A549 (cell line): Measurements from ENCODE around the gene HEBP1.

Source experiments
- CHD2 ChIP-seq: fragments of 150-350 bp; IDR thresholded peaks from 2 replicates; pipeline ENCODE4 v1.6.1; 2014; ENCODE audit warnings: low read length; ENCODE audit not compliant: partially characterized antibody
- CHD4 ChIP-seq: fragments of 200-600 bp; sonication (generic); IDR thresholded peaks from 2 replicates; pipeline ENCODE4 v1.6.1; 2016; ENCODE audit warnings: antibody characterized with exemption, mild to moderate bottlenecking, borderline replicate concordance
- CTCF ChIP-seq: fragments of >200 bp; sonication (Bioruptor Twin); formaldehyde crosslinking; IDR thresholded peaks from 3 replicates; pipeline ENCODE4 v1.5.1; 2016
- HDAC2 ChIP-seq: fragments of 200-600 bp; sonication (generic); IDR thresholded peaks from 2 replicates; pipeline ENCODE4 v1.6.1; 2016
- KDM1A ChIP-seq: fragments of 200-600 bp; sonication (generic); IDR thresholded peaks from 2 replicates; pipeline ENCODE4 v1.6.1; 2016; ENCODE audit warnings: low read depth, mild to moderate bottlenecking
- MAZ ChIP-seq: fragments of 150-350 bp; IDR thresholded peaks from 2 replicates; pipeline ENCODE4 v1.6.1; 2014; ENCODE audit warnings: antibody characterized with exemption, low read depth, low read length, borderline replicate concordance
- POLR2A ChIP-seq: IDR thresholded peaks from 2 replicates; pipeline ENCODE4 v1.6.1; 2012; ENCODE audit warnings: mild to moderate bottlenecking, low read length
- RAD21 ChIP-seq, 2 experiments: fragments of >200 bp in 1 of 2; sonication (Bioruptor Twin) in 1 of 2; formaldehyde crosslinking in 1 of 2; IDR thresholded peaks in 1 of 2; conservative IDR thresholded peaks in 1 of 2; 2 replicates in 1 of 2; 3 replicates in 1 of 2; pipeline ENCODE4 v1.6.1; 2012 to 2018; ENCODE audit warnings: inconsistent platforms in 1 of 2
- SMC3 ChIP-seq: fragments of >200 bp; sonication (Bioruptor Twin); formaldehyde crosslinking; IDR thresholded peaks from 3 replicates; pipeline ENCODE4 v1.6.1; 2018; ENCODE audit warnings: inconsistent platforms
- ZNF302 ChIP-seq: fragments of 250-450 bp; sonication (Bioruptor Pico); IDR thresholded peaks from 2 replicates; pipeline ENCODE4 v1.9.0; 2021; ENCODE audit warnings: inconsistent platforms, mild to moderate bottlenecking, moderate library complexity
- TF ChIP-seq, protein P1 (sequence below): fragments of 250-450 bp; sonication (Bioruptor Pico); IDR thresholded peaks from 2 replicates; pipeline ENCODE4 v1.5.0; 2021; ENCODE audit warnings: mild to moderate bottlenecking, moderate library complexity, borderline replicate concordance

- TF ChIP-seq CTCF (no peak), POLR2A (no peak), ZNF302 (no peak), HDAC2 (no peak), SMC3 (no peak), CHD2 (no peak), CHD4 (no peak), KDM1A (no peak), RAD21 (conservative IDR thresholded peaks at IDR 0.05 in 1 of 2, IDR thresholded peaks at IDR 0.05 in 1 of 2) (no peak), MAZ (no peak)
- TF ChIP-seq, protein P1, sequence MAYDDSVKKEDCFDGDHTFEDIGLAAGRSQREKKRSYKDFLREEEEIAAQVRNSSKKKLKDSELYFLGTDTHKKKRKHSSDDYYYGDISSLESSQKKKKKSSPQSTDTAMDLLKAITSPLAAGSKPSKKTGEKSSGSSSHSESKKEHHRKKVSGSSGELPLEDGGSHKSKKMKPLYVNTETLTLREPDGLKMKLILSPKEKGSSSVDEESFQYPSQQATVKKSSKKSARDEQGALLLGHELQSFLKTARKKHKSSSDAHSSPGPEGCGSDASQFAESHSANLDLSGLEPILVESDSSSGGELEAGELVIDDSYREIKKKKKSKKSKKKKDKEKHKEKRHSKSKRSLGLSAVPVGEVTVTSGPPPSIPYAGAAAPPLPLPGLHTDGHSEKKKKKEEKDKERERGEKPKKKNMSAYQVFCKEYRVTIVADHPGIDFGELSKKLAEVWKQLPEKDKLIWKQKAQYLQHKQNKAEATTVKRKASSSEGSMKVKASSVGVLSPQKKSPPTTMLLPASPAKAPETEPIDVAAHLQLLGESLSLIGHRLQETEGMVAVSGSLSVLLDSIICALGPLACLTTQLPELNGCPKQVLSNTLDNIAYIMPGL (CRISPR knock-in tag) = no peak
These were observed 27.0 kb downstream of the HEBP1 start for GRCh38 chr12:12973019-12973418.
